Activated CD4-positive, alpha-beta T cell treated with anti-CD3 and anti-CD28 coated beads for 36 hours (primary cell): Measurements from ENCODE around the gene METTL13. TPM values are rescaled to one million over a fixed set of nuclear protein-coding genes. Genes with fewer than 3 reads are reported as not detected.

Experiments used
- ATAC-seq: fragments of 200-7000 bp; cut with Tn5 transposase; one replicate; pipeline ENCODE4 v1.10.0; 2021; ENCODE audit warnings: mild to moderate bottlenecking, moderate library complexity
- CTCF ChIA-PET: fragments of 350-600 bp; sonication (Branson Sonifier 250); formaldehyde crosslinking; loops from one replicate; lab custom pipeline; 2021; ENCODE audit warnings: antibody characterized with exemption; lab: Charles Lee
- POLR2A ChIA-PET: fragments of 350-600 bp; sonication (Branson Sonifier 250); formaldehyde crosslinking; loops from one replicate; lab custom pipeline; 2021; ENCODE audit warnings: antibody characterized with exemption, inconsistent platforms; lab: Charles Lee
- DNase-seq: peaks from one replicate; pipeline ENCODE4 v3.0.0-alpha.2; 2020
- H3K27ac Mint-ChIP-seq: one replicate; pipeline ENCODE4 v1.8.0; 2021; ENCODE audit warnings: mixed read lengths
- H3K27me3 Mint-ChIP-seq: one replicate; pipeline ENCODE4 v1.8.0; 2021; ENCODE audit warnings: mixed read lengths
- H3K36me3 Mint-ChIP-seq: one replicate; pipeline ENCODE4 v1.8.0; 2021; ENCODE audit warnings: low read depth, mixed read lengths
- H3K4me1 Mint-ChIP-seq: one replicate; pipeline ENCODE4 v1.8.0; 2021; ENCODE audit warnings: mixed read lengths
- H3K4me3 Mint-ChIP-seq: one replicate; pipeline ENCODE4 v1.8.0; 2021; ENCODE audit warnings: mild to moderate bottlenecking, moderate library complexity, mixed read lengths
- H3K9me3 Mint-ChIP-seq: one replicate; pipeline ENCODE4 v1.8.0; 2021; ENCODE audit warnings: low read depth, mixed read lengths
- intact Hi-C, 2 experiments: fragments of 100-400 bp; cut with DNase I in 1 of 2; cut with micrococcal nuclease in 1 of 2; formaldehyde crosslinking; loops; one replicate each; pipeline versions ENCODE4 v1.14.2 to v1.15.1; 2022 to 2024; cut with DNase I, micrococcal nuclease
- total RNA-seq, 2 experiments: library from RNA; stranded (reverse); gene quantifications; one replicate each; pipeline ENCODE4 v1.2.3, GENCODE V29; 2021

Gene METTL13
- total RNA-seq, 2 experiments from 2014 or later: 41.1 to 52.9 TPM

DNA sequence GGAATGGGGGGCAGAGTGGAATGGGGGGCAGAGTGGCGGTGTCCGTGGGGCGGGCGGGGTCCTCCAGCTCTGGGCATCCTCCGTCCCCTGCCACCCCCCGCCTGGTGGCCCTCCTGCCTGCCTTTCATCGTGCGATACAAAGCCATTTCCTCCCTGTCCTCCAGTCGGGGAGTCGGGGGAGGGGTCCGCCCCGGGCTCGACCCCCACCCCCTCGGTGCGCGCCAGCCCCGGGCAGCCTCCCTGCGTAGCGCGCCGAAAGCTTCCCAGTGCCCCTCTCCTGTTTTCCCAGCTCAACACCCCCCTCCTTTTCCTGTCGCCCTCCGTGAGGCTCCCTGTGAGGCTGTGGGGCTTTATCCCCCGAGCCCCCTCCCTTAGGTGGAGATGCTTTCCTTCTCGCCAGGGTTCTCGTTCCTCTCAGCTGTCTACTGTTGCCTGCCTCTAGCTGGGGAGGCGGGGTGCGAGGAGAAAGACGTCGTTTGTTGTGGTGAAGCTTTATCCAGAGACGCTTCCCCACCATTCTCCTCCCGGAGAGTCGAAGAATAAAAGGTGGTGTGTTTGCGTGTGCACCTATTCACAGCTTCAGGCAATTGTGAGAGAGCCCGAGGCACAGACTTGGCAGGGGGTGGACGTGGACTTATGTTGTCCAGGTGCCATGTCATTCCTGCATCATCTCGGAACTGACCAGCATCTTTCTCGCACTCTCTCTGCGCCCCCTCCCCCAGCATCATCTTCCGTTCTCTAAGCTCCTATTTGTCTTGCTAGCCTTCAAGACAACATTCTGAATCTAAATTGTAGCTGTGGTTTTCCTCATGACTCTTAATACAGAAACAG is 60.7 kb downstream of the METTL13 start:
- intact Hi-C loops: loop anchor here (1.0 to 5.0 kb wide), 8 partner anchors 25 to 1950 kb away; partner anchors contain the start of genes METTL13 (in 2 of the 2), VAMP4 (in 2 of the 2) and SCYL3 (in 1 of the 2)
- CTCF ChIA-PET: interaction anchor here (0.6 to 1.7 kb wide), 12 partner anchors 15 to 617 kb away, joined by 3 to 5 read pairs (median 3); no protein-coding TSS in a partner anchor
- H3K27ac Mint-ChIP-seq: peak overlapping the region; percentile 77
- H3K27me3 Mint-ChIP-seq: peaks cover 17% of the 10 kb centered on the region
- ATAC-seq (peak; percentile 2), DNase-seq (peak; percentile 18)
- H3K4me3 Mint-ChIP-seq: peak overlapping the region; percentile 84
- no peaks in the 10 kb centered on the region for H3K9me3 Mint-ChIP-seq
- POLR2A ChIA-PET: interaction anchor here (1.2 kb wide), 1 partner anchor 100 kb away, joined by 3 read pairs; the partner anchor contains the start of gene VAMP4
- H3K4me1 Mint-ChIP-seq: peaks cover 14% of the 10 kb centered on the region
- no peaks in the 10 kb centered on the region for H3K36me3 Mint-ChIP-seq

DNA sequence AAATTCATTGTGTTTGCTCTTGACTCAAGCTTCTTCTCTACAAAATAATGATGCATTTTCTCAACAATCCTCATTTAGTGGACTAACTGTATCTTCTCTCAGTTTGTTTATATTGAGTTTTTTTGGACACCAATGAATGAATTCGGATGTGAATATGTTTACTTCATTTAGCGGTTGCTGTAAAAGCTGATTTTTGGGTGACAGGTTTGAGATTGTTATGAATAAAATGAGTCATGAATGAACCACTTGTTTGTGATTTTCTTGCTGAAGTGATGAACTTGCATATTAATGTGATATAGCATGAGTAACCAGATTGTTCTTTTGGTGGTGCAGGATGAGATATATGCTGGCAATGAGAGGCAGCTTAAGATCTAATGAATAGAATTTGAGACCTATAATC is 62.9 kb downstream of the METTL13 start:
- H3K36me3 Mint-ChIP-seq: no peaks in the 10 kb centered on the region
- peaks cover 17% of the 10 kb centered on the region for H3K27me3 Mint-ChIP-seq
- no peak for DNase-seq
- intact Hi-C loops: loop anchor here (5.0 kb wide), 2 partner anchors 102 to 1952 kb away; partner anchors contain the start of genes SCYL3 (in 1 of the 2) and VAMP4 (in 1 of the 2)
- no peak overlapping the region for H3K4me3 Mint-ChIP-seq
- ATAC-seq: no peak
- ChIA-PET CTCF (interaction anchor here (0.5 to 1.5 kb wide), 4 partner anchors 42 to 200 kb away, joined by 3 to 7 read pairs (median 3); no protein-coding TSS in a partner anchor), POLR2A (no interaction called here)
- no peaks in the 10 kb centered on the region for H3K9me3 Mint-ChIP-seq
- H3K27ac Mint-ChIP-seq: no peak overlapping the region
- peaks cover 14% of the 10 kb centered on the region for H3K4me1 Mint-ChIP-seq

DNA sequence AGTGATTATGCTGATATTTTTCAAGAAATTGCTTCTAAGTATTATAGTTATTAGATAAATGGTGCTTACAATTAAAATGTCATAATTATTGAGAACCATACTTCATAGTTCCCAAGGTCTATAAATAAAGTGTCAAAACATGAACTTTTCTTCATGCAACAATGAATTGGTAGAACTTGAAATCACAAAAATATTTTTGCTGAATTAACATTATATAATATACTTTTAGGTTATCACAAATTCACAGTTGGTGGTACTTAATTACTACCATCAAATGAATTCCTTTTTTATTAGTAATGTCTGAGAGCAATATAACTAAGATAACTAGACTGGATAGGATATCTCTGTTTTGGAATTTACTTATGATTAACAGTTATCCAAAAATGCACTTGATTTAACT is 64.5 kb downstream of the METTL13 start:
- Mint-ChIP-seq H3K27me3 (peaks cover 17% of the 10 kb centered on the region), H3K36me3 (no peaks in the 10 kb centered on the region), H3K4me1 (peaks cover 10% of the 10 kb centered on the region), H3K4me3 (no peak overlapping the region), H3K27ac (no peak overlapping the region), H3K9me3 (no peaks in the 10 kb centered on the region)
- DNase-seq (no peak), ATAC-seq (no peak)
- intact Hi-C loops: no loop called here
- ChIA-PET CTCF (interaction anchor here (1.5 kb wide), 1 partner anchor 45 kb away, joined by 7 read pairs; no protein-coding TSS in a partner anchor), POLR2A (no interaction called here)

Other genes starting within 250 kb of the METTL13 start
- gene MYOCOS, start 159.4 kb upstream of the METTL13 start, total RNA-seq: not detected
- gene MYOC, start 129.0 kb upstream of the METTL13 start, total RNA-seq: not detected
- 10 to 100 TPM in 1 of 2 experiments, 1 to 10 TPM in 1; 9.7 to 11.6 TPM for gene VAMP4, start 39.6 kb upstream of the METTL13 start, total RNA-seq
- gene DNM3, start 59.8 kb downstream of the METTL13 start, total RNA-seq: 1 to 10 TPM; 1.1 to 1.4 TPM